Stimulated activated CD4-positive, alpha-beta T cell treated with anti-CD3 and anti-CD28 coated beads, TNF-alpha, amount 100 ng/mL, for 48 hours (primary cell): Measurements from ENCODE around the gene ARHGEF17.

Experiments used
- DNase-seq, 3 donors: peaks; one replicate each; pipeline ENCODE4 v3.0.0-alpha.2; 2020; ENCODE audit warnings: low read depth in 3 of 3

ARHGEF17 gene

GRCh38 chr11:73394416-73395296 lies 86.6 kb downstream of the ARHGEF17 start:
- DNase-seq, result no peak

- DNase-seq, result no peak
Observed at GRCh38 chr11:73395297-73396208, 87.5 kb downstream of the ARHGEF17 start.

GRCh38 chr11:73396251-73396930 lies 88.3 kb downstream of the ARHGEF17 start:
- DNase-seq, result no peak

GRCh38 chr11:73396985-73397384 lies 88.9 kb downstream of the ARHGEF17 start:
- no peak for DNase-seq

- DNase-seq, result no peak
Observed at GRCh38 chr11:73397468-73398131, 89.5 kb downstream of the ARHGEF17 start.

GRCh38 chr11:73398132-73398526 lies 90.1 kb downstream of the ARHGEF17 start:
- no peak for DNase-seq

GRCh38 chr11:73398721-73399120 lies 90.6 kb downstream of the ARHGEF17 start:
- DNase-seq, result no peak

GRCh38 chr11:73399159-73399590 lies 91.1 kb downstream of the ARHGEF17 start:
- no peak for DNase-seq

- DNase-seq, result no peak
Observed at GRCh38 chr11:73399636-73400035, 91.6 kb downstream of the ARHGEF17 start.

GRCh38 chr11:73400293-73400692 lies 92.2 kb downstream of the ARHGEF17 start:
- DNase-seq, result no peak

- no peak for DNase-seq
Observed at GRCh38 chr11:73401217-73401923, 93.3 kb downstream of the ARHGEF17 start.

GRCh38 chr11:73401924-73402833 lies 94.1 kb downstream of the ARHGEF17 start:
- no peak for DNase-seq

- no peak for DNase-seq
Observed at GRCh38 chr11:73402834-73403185, 94.7 kb downstream of the ARHGEF17 start.

GRCh38 chr11:73403541-73403940 lies 95.5 kb downstream of the ARHGEF17 start:
- DNase-seq, result no peak

GRCh38 chr11:73404048-73404447 lies 96.0 kb downstream of the ARHGEF17 start:
- DNase-seq, result no peak

- no peak for DNase-seq
Observed at GRCh38 chr11:73404506-73405145, 96.5 kb downstream of the ARHGEF17 start.

GRCh38 chr11:73405146-73405510 lies 97.1 kb downstream of the ARHGEF17 start:
- DNase-seq, result no peak

GRCh38 chr11:73406131-73406530 lies 98.1 kb downstream of the ARHGEF17 start:
- DNase-seq, result no peak

GRCh38 chr11:73406619-73407018 lies 98.5 kb downstream of the ARHGEF17 start:
- DNase-seq, result no peak
